Fibroblast of skin of abdomen (primary cell): ENCODE results near the gene SLC51A. TPM values are rescaled to one million over a fixed set of nuclear protein-coding genes. Genes with fewer than 3 reads are reported as not detected.
"Not testable (repeated sequence)": the region's sequence is repeated elsewhere in the genome, so short reads cannot be mapped to it uniquely, and the experiment has no call there.

ENCODE experiments used
- DNase-seq: peaks from one replicate; pipeline ENCODE4 v3.0.0-alpha.2; 2013
- polyA plus RNA-seq, 2 experiments: library from polyadenylated mRNA; unstranded; fragments of 120-200 nt; gene quantifications; one replicate each; pipeline ENCODE4 v1.2.1, GENCODE V29; 2013; ENCODE audit not compliant: insufficient read length in 2 of 2

The SLC51A gene
- polyA plus RNA-seq (2013, experiment 1 of 2; ENCODE audit: insufficient read length) = 5.6 TPM
- polyA plus RNA-seq (2013, experiment 2 of 2; ENCODE audit: insufficient read length) = 5.1 TPM

DNA sequence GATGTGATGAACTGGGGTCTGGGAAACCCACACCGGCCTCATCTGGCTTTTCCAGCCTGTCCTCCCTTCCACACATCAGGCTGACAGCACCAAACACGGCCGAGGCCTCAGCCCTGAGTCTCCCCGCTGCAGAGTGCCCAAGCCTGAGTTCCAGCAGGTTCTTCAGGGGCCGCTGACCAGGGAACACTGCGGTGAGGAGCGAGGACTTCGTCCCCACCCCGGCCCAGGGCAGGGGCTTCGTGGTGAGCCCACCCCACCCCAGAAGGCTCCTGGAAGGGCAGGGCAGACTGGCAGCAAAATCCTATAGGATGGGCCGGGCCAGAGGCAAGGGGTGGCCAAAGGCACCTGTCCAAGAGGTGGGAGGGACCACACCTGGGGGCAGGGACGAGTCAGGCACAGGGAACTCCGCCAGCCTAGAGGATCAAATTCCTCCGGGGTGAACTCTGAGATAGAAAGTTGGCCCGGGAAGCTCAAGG is at the start of gene SLC51A:
TSS of gene SLC51A (plus strand) at position 446 of the 476 bp plus-strand sequence. CDS start 179 bp downstream, outside the sequence.
- DNase-seq = no peak

DNA sequence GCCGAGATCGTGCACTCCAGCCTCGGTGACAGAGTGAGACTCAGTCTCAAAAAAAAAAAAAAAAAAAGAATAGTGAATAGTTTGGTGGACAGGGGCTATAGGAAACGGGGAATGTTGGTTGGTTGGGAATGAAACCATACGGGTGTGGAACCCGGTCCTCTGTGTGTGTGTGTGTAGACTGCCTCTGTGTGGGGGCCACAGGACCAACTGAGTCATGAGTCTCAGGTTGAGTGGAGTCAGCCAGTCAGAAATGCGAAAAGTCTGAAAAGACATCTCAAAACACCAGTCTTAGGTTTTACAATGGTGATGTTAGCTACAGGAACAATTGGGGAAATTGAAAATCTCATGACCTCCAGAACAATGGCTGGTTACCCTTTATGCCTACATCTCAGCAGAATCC is 49.6 kb upstream of the SLC51A start:
- DNase-seq = no peak

DNA sequence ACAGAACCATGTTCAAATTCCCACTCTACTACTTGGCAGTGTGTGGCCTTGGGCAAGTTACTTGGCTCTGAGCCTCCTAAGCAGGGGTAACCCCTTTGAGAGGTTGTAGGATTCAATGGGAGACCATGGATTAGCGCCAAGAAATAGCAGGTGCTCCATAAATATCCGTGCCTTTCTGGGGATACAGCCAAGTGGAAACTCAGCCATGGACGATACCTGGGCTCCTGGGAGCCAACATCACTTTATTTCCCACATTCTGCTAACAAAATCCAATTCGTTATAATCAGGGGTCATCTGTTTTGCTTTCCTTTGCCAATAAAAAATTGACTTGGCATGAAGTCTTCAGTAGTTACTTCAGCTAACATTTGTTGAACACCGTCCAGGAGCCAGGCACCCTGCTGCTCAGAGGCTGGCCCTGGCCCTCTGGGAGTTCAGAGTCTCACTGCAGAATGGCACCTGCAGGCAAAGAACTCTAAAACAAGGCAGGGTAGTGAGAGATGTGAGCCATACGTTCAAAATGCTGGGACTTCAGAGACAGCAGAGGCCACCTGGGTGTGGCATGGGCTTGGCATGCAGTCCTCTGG is 47.4 kb upstream of the SLC51A start:
- DNase-seq = no peak

DNA sequence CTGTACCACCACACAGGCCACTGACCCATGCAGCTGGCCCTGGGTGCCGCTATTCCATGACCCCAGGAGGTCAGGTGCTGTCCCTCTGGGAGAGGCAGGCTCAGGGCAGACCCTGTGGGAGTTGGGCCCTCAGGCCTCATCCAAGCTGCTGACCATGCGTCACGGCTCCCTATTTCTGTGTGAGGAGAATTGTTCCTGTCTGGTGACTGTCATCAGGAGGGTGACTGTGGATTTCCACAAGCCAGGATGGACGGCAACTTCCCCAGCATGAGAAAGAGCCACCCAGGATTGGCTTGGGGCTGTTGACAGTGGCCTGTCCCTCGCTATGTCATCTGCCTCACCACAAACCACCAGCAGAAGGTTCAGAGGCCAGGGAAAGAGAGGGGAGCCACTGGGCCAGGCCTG is 46.5 kb upstream of the SLC51A start:
- no peak for DNase-seq

DNA sequence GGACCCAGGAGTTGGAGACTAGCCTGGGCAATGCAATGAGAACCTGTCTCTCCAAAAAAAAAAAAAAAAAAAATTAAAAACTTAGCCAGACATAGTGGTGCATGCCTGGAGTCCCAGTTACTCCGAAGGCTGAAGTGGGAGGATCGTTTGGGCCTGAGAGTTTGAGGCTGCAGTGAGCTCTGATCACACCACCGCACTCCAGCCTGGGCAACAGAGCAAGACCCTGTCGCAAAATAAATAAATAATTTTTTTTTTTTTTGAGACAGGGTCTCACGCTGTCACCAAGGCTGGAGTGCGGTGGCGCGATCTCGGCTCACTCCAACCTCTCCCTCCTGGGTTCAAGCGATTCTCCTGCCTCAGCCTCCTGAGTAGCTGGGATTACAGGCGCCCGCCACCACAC is 46.0 kb upstream of the SLC51A start:
- DNase-seq = not testable (repeated sequence)

DNA sequence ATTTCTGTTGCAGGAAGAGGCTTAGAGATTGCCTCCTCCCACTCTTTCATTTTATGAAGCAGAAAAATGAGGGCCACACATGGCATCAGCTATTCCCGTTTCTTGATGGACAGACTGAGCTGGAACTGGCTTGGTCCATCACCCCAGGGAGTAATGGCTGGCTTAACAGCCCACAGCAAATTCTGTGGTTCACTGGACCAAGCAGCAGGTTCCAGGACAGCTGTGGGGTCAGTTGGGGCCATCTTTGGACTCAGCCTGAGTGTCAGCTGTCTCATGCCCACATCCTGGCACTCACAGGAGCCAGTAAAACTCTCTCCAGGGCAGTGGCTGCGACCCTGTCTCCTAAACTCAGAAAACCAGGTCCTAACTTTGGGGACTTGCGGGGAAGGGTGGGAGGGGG is 41.7 kb upstream of the SLC51A start:
- no peak for DNase-seq

DNA sequence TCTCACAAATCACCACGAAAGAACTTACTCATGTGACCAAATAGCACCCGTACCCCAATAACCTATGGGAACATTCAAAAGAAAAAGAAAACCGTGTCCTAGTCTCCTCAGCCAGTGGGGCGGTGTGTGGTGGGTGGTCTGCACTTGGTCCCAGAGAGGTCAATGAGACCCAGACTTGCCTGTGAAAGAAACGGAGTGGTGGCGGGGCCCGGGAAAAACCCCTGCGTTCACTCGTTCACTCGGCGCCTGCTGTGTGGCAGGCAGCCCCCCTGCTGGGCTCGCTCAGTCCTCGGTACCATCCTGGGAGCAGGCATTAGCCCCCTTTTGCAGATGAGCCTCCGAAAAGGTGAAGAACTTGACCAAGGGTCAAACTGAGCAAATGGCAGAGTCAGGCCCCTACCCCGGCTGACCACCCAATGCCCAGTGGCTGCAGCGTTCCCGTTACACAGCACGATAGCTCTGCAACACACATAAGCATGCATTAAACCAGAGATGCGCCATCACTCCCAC is 41.2 kb upstream of the SLC51A start:
- no peak for DNase-seq

DNA sequence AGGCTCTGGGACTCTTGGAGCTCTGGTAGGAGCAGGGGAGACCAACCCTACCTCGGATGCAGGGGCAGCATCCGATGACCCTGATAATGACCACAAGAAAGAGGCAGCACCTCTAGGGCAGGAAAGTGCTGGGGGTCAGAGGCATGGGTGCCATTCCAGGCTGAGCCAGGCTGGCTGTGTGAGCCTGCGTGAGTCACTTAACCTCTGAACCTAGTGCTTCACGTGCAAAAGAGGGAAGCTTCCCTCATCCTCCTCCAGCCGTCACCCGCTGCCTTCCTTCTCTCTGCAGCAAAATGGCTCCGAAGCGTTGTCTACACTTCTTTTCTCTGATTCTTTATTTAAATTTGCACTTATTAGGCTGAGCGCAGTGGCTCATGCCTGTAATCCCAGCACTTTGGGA is 40.6 kb upstream of the SLC51A start:
- no peak for DNase-seq

DNA sequence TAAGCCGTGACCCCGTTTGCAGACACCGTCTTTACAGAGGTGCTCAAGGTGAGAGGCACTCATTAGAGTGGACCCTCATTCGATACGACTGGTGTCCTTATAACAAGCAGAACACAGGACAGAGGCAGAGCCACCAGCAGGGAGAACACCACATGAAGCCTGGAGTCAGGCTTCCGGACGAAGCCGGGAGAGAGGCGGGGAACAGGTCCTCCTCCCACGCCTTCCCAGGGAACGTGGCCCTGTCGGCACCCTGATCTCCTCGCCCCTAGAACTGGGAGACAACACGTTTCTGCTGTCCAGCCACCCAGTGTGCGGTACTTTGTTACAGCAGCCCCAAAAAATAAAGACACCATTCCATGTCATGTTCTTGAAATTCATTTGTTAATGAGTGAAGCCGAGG is 38.8 kb upstream of the SLC51A start:
- DNase-seq = no peak

DNA sequence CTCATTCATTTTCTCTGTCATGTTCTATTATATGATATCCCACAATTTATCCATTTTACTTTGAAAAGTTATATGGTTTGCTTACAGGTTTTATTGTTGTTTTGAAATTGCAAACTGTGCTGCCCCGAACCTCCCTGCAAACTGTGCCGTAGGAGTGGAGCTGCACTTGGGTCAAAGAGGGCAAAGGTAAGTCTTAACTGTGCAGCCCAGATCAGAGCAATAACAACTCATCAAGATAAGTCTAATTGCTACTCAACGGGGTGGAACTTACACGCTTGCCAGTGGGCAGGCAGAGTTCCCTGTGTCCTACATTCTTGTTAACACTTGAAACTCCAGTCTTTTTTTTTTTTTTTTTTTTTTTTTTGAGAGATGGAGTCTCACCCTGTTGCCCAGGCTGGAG is 38.4 kb upstream of the SLC51A start:
- no peak for DNase-seq

DNA sequence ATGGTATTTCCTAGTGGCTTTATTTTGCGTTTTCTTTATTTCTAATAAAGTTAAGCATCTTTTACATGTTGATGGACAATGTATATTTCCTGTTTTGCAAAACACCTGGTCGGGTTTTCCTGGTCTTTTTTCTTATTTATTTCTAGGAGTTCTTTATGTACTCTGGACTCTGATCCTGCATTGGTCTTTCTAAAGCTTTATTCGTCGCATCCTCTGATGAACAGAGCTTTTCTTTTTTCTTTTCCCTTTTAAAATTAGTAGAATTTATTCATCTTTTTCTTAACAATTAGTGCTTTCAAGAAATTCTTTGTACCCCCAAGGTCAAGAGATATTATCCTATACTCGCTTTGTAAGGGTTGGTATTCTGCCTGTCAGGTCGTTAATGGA is 37.3 kb upstream of the SLC51A start:
- no peak for DNase-seq

DNA sequence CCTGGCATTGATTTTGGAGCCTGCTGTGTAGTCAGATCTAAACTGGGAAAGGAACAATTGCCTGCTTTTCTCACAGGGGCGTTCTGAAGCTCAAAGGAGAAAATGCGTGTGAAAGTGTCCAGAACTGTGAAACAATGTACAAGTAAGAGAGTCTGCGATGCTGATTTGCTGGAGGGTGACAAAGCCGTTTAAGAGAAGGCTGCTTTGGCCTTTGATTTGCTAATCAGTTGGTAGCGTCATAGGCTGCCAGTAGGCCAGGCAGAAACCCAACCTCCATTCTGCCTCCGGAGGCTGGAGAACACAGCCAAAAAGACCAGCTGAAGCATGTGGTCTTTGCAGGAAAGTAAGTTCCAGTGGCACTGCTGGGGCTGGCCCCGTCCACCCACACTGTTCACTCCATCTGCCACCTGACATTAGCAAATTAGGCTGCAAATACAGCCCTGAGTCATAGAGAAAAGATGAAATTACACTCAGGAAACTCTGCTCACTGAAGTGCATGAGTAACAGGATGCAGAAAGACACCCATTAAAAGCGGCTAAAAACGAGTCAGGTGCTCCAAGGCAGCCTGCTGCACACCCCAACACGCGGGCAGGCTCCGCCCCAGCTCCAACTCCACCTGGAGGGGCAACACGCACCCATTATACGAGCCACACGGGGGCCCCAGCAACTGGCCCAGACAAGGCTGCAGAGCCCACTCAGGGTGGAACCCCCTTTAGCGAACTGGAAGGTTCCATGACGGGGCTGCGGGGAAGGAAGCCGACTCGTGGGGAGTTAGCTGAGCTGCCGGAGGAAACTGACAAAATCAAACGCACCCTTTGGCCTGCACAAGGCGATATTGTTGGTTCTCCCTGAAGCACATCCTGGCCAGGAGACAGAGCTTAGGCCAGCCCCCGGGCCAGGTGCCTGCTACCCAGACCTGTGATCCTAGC is 36.7 kb upstream of the SLC51A start:
- DNase-seq = no peak

DNA sequence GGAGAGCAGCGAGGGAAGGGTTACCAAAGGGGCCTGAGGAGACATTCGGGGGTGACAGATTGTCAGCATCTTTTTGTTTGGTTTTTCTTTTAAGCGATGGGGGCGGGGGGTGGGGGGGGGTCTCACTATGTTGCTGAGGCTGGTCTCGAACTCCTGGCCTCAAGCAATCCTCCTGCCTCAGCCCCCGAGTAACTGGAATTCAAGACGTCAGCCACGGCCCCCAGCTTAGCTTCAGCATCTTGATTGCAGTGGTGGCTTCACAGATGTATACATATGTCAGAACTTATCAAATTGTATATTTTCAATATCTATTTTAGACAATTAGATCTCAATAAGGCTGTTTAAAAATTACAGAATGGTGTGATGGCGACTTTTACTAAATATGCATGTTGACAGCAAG is 36.0 kb upstream of the SLC51A start:
- no peak for DNase-seq

DNA sequence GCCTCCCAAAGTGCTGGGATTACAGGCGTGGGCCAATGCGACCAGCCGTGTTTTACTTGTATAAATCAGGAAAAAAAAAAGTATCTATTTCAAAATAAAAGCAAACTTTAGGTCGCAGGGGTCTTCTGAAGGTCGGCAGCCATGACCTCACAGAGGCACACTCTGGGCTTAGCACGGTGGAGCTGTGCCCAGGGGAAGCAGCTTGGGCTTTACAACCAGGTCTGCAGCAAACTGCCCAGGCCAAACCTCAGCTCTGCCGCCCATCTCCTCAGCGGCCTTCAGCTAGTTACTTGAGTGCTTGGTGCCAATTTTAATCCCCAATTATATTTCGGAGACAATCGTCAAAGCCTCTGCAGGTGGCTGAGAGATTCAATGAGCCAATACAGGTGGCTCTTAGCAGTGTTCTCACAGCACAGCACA is 35.2 kb upstream of the SLC51A start:
- DNase-seq = no peak

DNA sequence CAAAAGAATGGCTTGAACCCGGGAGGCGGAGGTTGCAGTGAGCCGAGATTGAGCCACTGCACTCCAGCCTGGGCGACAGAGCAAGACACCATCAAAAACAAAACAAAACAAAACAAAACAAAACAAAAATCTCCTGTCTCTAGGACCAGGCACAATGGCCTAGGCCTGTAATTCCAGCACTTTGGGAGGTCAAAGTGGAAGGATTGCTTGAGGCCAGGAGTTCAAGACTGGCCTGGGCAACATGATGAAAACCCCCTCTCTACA is 32.2 kb upstream of the SLC51A start:
- not testable (repeated sequence) for DNase-seq

DNA sequence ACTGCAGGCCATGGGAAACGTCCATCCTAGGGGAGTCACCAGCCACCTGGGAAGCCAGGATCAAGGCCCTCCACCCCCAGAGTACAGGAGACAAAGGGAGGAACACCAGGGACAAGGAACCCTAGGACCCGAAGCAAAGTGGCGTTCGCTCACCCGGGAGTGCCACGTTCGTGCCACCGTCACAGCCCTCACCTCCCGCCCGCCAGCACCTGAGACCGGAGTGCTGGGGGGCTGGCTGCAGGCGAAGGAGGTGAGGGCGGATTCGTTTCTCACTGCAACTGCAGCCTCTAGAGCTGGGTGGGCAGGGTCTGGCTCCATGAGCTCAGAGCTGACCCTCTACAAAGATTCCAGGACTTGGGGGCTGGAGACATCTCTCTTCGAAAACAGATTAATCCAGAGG is 31.5 kb upstream of the SLC51A start:
- DNase-seq = no peak

DNA sequence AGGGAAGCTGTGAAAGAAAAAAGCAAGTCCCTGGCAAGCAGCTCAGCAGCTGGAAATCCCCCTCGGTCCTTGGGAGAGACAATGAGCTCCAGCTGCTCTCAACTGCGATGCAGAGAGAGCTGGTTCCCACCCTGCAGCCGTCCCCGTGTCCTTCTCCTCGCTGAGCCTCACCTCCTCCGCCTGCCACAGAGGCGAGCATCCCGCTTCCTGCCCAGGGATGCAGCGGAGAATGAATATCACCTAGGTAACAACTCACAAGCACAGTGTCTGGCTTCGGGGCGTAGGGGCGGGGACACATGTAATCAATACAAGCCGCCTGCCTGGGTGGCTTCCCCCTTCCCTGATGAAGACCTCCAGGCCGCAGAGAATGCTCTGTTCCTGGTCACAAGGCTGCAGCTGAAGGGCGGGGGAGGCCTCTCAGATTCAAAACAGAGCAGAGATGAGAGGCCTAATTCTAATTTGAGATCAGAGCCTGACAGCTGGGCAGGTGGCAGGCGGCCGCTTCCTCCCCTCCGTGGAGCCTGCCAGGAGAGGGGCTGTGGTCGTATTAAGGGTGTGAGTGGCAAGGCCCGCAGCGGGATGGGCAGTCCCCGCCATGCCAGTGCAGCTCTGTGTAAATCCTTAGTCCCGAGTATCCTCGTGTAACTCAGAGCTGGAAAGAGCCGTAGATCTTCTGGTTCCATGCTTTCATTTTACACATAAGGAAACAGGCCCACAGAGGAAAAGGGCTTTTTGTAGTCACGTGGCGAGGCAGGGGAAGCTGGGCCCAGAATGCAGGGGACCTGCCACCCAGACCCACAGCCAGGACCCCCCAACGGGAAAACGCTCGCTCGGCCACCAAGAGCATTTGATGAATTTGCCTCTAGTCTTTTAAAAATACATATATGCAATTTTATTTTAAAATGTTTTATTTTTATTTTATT is 29.4 kb upstream of the SLC51A start:
- peak; percentile 8 for DNase-seq

DNA sequence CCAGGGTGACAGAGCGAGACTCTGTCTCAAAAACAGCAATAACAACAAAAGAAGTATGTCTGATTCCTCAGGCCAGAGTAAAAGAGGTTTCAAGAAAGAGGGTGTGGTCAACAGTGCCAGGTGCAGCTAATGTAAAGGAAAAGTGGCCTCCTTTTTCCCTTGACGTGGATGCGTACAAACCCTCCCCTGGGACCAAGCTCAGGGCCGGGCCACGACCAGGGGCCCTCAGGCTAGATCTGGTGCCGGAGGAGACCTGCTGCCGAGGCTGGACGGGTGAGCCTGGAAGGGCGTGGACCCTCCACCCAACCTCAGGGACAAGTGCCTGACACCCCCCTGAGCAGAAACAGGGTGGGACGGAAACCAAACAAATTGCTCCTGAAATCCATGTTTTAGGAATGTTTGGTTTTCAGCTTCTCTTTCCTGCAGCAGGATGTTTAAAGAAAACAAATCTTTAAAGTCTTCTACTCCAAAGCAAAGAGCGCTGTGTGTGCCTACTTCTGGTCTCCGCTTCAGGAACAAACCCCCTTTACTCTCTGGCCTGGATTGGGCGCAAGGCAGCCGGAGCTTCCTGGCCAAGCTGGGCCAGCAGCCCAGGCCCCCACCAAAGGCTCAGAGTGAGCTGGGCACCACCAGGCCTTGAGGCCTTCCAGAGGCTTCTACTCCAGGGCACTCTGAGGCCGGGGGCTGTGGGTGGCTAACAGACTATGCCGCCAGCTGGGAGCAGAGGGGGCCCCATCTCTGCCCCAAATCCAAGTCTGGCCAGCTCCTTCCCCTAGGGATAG is 26.6 kb upstream of the SLC51A start:
- DNase-seq = no peak

DNA sequence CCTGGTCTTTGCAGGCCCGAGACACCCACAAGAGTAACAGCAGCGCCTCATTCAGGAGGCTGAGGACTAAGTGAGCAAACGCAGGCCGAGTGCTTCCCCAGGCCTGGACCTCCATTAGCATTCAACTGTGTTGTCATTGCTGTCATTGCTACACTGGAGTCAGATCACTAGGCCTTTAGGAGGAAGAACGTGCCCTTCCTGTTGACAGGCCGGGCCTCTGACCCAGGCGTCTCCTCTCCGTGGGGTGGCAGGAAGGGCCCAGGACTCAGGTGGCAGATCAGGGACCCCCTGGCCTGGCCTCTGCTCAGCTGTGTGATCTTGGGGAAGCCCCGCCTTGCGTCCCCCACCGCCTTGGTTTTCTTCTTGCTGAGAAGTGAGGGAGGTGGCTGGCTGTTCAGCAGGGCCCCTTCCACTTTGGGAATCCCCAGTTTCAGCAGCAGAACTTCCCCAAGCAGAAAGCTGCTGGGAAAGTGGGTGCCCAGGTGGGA is 24.3 kb upstream of the SLC51A start:
- DNase-seq = no peak

DNA sequence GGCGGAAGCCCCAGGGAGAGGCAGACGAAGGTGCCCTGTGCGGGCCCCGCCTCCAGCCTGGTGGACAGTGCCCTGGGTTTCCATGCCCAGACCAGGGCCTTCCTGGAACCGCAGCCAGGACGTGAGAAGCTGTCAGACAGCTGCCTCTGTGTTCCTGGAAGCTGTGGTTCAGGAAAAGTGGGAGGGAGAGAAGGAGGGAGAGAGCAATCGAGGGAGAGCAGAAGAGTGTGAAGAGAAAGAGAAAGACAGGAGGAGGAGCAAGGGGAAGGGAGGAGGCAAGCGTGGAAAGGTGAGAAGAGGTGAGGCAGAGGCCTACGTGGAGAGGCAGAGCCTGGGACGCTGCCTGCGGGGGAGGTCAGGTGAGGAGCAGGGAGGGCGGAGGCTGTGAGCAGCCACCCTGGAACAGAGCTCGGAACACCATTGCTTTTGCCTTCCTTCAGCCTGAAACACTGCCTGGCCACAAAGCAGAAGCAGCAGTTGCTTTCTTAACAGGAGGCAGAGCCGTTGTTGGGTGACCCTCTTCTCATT is 23.7 kb upstream of the SLC51A start:
- DNase-seq = no peak

DNA sequence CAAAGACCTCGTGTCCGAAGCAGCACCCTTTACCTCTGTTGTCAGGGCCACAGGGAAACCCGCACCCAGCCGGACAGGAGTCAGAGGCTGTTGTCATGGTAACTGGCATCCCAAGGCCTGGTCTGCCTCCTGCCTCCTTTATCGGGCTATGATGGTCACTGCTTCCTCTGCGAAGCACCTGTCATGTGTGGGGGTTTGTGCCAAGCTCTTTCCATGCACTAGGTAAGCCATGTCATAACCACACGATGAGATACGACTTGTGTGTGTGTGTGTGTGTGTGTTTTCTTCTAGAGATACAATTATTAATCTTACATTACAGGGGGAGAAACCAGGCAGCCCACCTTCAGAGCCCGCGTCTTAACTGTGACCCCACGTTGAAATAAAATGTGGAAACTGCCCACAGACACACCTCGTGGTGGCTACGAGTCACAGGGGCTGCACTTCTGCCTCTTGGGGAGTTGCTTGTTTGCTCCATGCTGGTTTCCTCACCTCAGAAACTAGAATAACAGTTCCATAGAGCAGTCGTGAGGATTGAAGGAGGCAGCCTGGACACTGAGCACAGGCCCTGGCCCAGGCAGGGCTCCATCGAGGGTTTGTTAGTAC is 23.1 kb upstream of the SLC51A start:
- DNase-seq = no peak
